Measurements from ENCODE around the gene IQCF6. TPM values are rescaled to one million over a fixed set of nuclear protein-coding genes. Genes with fewer than 3 reads are reported as not detected.

IQCF6 gene
- total RNA-seq, 2 experiments from 2014 or later: not detected

- no peaks in the 10 kb centered on the region for H3K36me3 ChIP-seq (ENCODE audit: insufficient read depth, low read length)
- H2AFZ ChIP-seq (ENCODE audit: low read length): no peak overlapping the region
- no peaks in the 10 kb centered on the region for H3K79me2 ChIP-seq (ENCODE audit: insufficient read depth, low read depth, low read length)
- TF ChIP-seq, protein P1, sequence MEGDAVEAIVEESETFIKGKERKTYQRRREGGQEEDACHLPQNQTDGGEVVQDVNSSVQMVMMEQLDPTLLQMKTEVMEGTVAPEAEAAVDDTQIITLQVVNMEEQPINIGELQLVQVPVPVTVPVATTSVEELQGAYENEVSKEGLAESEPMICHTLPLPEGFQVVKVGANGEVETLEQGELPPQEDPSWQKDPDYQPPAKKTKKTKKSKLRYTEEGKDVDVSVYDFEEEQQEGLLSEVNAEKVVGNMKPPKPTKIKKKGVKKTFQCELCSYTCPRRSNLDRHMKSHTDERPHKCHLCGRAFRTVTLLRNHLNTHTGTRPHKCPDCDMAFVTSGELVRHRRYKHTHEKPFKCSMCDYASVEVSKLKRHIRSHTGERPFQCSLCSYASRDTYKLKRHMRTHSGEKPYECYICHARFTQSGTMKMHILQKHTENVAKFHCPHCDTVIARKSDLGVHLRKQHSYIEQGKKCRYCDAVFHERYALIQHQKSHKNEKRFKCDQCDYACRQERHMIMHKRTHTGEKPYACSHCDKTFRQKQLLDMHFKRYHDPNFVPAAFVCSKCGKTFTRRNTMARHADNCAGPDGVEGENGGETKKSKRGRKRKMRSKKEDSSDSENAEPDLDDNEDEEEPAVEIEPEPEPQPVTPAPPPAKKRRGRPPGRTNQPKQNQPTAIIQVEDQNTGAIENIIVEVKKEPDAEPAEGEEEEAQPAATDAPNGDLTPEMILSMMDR (conservative IDR thresholded peaks at IDR 0.05; ENCODE audit: low read length): no peak
- TF ChIP-seq EZH2phosphoT487 (IDR thresholded peaks at IDR 0.05; ENCODE audit: borderline replicate concordance, low read depth, low read length): no peak
- no peak overlapping the region for H3K4me3 ChIP-seq (ENCODE audit: low read depth, low read length, poor library complexity, severe bottlenecking)
- no peaks in the 10 kb centered on the region for H4K20me1 ChIP-seq (ENCODE audit: insufficient read depth, low read length)
- no peaks in the 10 kb centered on the region for H3K4me1 ChIP-seq (ENCODE audit: insufficient read depth, low read length, poor library complexity, severe bottlenecking)
- ChIA-PET POLR2A (no interaction called here), CTCF (ENCODE audit: unreplicated experiment) (no interaction called here)
- no peaks in the 10 kb centered on the region for H3K9me2 ChIP-seq (ENCODE audit: insufficient read depth, low read length)
- no peaks in the 10 kb centered on the region for H3K9me3 ChIP-seq (ENCODE audit: low read length)
- DNase-seq (ENCODE audit: low spot score): no peak
- intact Hi-C loops (cut with micrococcal nuclease; ENCODE audit: unreplicated experiment): no loop called here
- no peak overlapping the region for H3K27ac ChIP-seq (ENCODE audit: low read depth, low read length, poor library complexity, severe bottlenecking)
- no TSS peak for BruUV-seq (replicated peaks)
- no peak overlapping the region for H3K4me2 ChIP-seq (ENCODE audit: low read length)
Measured at GRCh38 chr3:51778554-51778953, 483 bp downstream of the IQCF6 start.

GRCh38 chr3:51777985-51778384 lies 1.1 kb downstream of the IQCF6 start:
- no peaks in the 10 kb centered on the region for H3K9me3 ChIP-seq (ENCODE audit: low read length)
- H3K79me2 ChIP-seq (ENCODE audit: insufficient read depth, low read depth, low read length): no peaks in the 10 kb centered on the region
- H2AFZ ChIP-seq (ENCODE audit: low read length): no peak overlapping the region
- no peak overlapping the region for H3K27ac ChIP-seq (ENCODE audit: low read depth, low read length, poor library complexity, severe bottlenecking)
- ChIA-PET POLR2A (no interaction called here), CTCF (ENCODE audit: unreplicated experiment) (no interaction called here)
- TF ChIP-seq, protein P1 (conservative IDR thresholded peaks at IDR 0.05; ENCODE audit: low read length): no peak
- no peak for TF ChIP-seq EZH2phosphoT487 (IDR thresholded peaks at IDR 0.05; ENCODE audit: borderline replicate concordance, low read depth, low read length)
- BruUV-seq (replicated peaks): no TSS peak
- no peak overlapping the region for H3K4me2 ChIP-seq (ENCODE audit: low read length)
- no peaks in the 10 kb centered on the region for H3K9me2 ChIP-seq (ENCODE audit: insufficient read depth, low read length)
- H3K4me3 ChIP-seq (ENCODE audit: low read depth, low read length, poor library complexity, severe bottlenecking): no peak overlapping the region
- H3K36me3 ChIP-seq (ENCODE audit: insufficient read depth, low read length): no peaks in the 10 kb centered on the region
- DNase-seq (ENCODE audit: low spot score): no peak
- no peaks in the 10 kb centered on the region for H3K4me1 ChIP-seq (ENCODE audit: insufficient read depth, low read length, poor library complexity, severe bottlenecking)
- no peaks in the 10 kb centered on the region for H4K20me1 ChIP-seq (ENCODE audit: insufficient read depth, low read length)
- intact Hi-C loops (cut with micrococcal nuclease; ENCODE audit: unreplicated experiment): no loop called here

- Histone ChIP-seq H3K79me2 (ENCODE audit: insufficient read depth, low read depth, low read length) (no peaks in the 10 kb centered on the region), H3K27ac (ENCODE audit: low read depth, low read length, poor library complexity, severe bottlenecking) (no peak overlapping the region), H3K9me2 (ENCODE audit: insufficient read depth, low read length) (no peaks in the 10 kb centered on the region), H3K4me1 (ENCODE audit: insufficient read depth, low read length, poor library complexity, severe bottlenecking) (no peaks in the 10 kb centered on the region), H4K20me1 (ENCODE audit: insufficient read depth, low read length) (no peaks in the 10 kb centered on the region), H3K9me3 (ENCODE audit: low read length) (no peaks in the 10 kb centered on the region), H2AFZ (ENCODE audit: low read length) (no peak overlapping the region), H3K4me2 (ENCODE audit: low read length) (no peak overlapping the region), H3K4me3 (ENCODE audit: low read depth, low read length, poor library complexity, severe bottlenecking) (no peak overlapping the region), H3K36me3 (ENCODE audit: insufficient read depth, low read length) (no peaks in the 10 kb centered on the region)
- POLR2A ChIA-PET: no interaction called here
- BruUV-seq (replicated peaks): no TSS peak
- intact Hi-C loops (cut with micrococcal nuclease; ENCODE audit: unreplicated experiment): no loop called here
- DNase-seq (ENCODE audit: low spot score): no peak
- CTCF ChIA-PET (ENCODE audit: unreplicated experiment): no interaction called here
- TF ChIP-seq EZH2phosphoT487 (IDR thresholded peaks at IDR 0.05; ENCODE audit: borderline replicate concordance, low read depth, low read length): no peak
- TF ChIP-seq, protein P1 (conservative IDR thresholded peaks at IDR 0.05; ENCODE audit: low read length): no peak
Measured at GRCh38 chr3:51773529-51774056, 5.4 kb downstream of the IQCF6 start.
